GM23338 (cell line): ENCODE data around the gene REPS1.

ENCODE experiments used
- CREB1 ChIP-seq: fragments of 250-450 bp; sonication (Bioruptor Pico); IDR thresholded peaks from 2 replicates; pipeline ENCODE4 v1.5.0; 2020; ENCODE audit warnings: low read depth, mild to moderate bottlenecking, moderate library complexity
- CTCF ChIP-seq, 2 experiments: fragments of 200-600 bp in 1 of 2; sonication (generic) in 1 of 2; conservative IDR thresholded peaks; 2 replicates each; pipeline versions ENCODE4 v1.5.1 to v1.6.1; 2016 to 2017; ENCODE audit warnings: antibody characterized with exemption in 2 of 2, low read depth in 2 of 2, mild to moderate bottlenecking in 2 of 2, moderate library complexity in 1 of 2
- EZH2 ChIP-seq: fragments of 200-600 bp; sonication (generic); IDR thresholded peaks from one replicate; pipeline ENCODE4 v1.8.0; 2017; ENCODE audit warnings: antibody characterized with exemption, mild to moderate bottlenecking, low read depth; ENCODE audit not compliant: unreplicated experiment
- EZH2phosphoT487 ChIP-seq: fragments of 200-600 bp; sonication (generic); IDR thresholded peaks from one replicate; pipeline ENCODE4 v1.8.1; 2018; ENCODE audit warnings: antibody characterized with exemption; ENCODE audit not compliant: unreplicated experiment
- JUNB ChIP-seq: IDR thresholded peaks from one replicate; pipeline ENCODE4 v1.6.1; 2016; ENCODE audit warnings: antibody characterized with exemption; ENCODE audit not compliant: unreplicated experiment
- NANOG ChIP-seq: IDR thresholded peaks from 2 replicates; pipeline ENCODE4 v1.6.1; 2016; ENCODE audit warnings: antibody characterized with exemption, borderline replicate concordance
- POLR2AphosphoS5 ChIP-seq: IDR thresholded peaks from 2 replicates; pipeline ENCODE4 v1.6.1; 2016; ENCODE audit warnings: antibody characterized with exemption, low read depth
- REST ChIP-seq: IDR thresholded peaks from one replicate; pipeline ENCODE4 v1.6.1; 2018; ENCODE audit warnings: antibody characterized with exemption; ENCODE audit not compliant: unreplicated experiment
- STAT1 ChIP-seq: IDR thresholded peaks from one replicate; pipeline ENCODE4 v1.6.1; 2016; ENCODE audit warnings: antibody characterized with exemption; ENCODE audit not compliant: unreplicated experiment
- ZNF114 ChIP-seq: fragments of 250-450 bp; sonication (Bioruptor Pico); IDR thresholded peaks from 2 replicates; pipeline ENCODE4 v1.5.0; 2020; ENCODE audit warnings: mild to moderate bottlenecking, moderate library complexity
- ZNF331 ChIP-seq: fragments of 250-450 bp; sonication (Bioruptor Pico); IDR thresholded peaks from 2 replicates; pipeline ENCODE4 v1.5.0; 2020; ENCODE audit warnings: low read depth, mild to moderate bottlenecking, moderate library complexity
- ZNF462 ChIP-seq: fragments of 250-450 bp; sonication (Bioruptor Pico); IDR thresholded peaks from 2 replicates; pipeline ENCODE4 v1.5.0; 2020; ENCODE audit warnings: mild to moderate bottlenecking, moderate library complexity

DNA sequence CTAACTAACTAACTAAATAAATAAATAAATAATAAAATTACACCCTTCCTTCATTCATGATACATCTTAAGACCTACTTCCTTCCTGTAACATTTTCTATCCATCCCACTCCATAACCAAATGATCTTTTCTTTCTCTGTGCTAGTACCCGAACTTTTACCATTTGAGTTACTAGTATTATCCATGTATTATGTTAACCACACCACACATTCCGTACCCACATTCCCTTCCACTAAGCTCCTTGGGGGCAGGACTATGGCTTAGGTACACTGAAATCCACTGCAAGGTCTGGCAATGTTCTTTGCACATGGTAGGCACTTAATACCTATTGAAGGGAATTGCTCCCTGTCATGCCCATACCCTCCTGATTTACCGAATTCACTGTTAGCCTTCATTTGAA, 24.9 kb downstream of the REPS1 start:
- TF ChIP-seq CTCF (conservative IDR thresholded peaks at IDR 0.05; ENCODE audit: low read depth in 2 of 2): no peak
- TF ChIP-seq POLR2AphosphoS5: no peak
- TF ChIP-seq REST: no peak
- no peak for TF ChIP-seq EZH2phosphoT487
- TF ChIP-seq EZH2: no peak
- no peak for TF ChIP-seq CREB1 (CRISPR knock-in tag)
- no peak for TF ChIP-seq JUNB
- no peak for TF ChIP-seq ZNF331 (CRISPR knock-in tag)
- TF ChIP-seq ZNF114 (CRISPR knock-in tag): no peak
- no peak for TF ChIP-seq STAT1
- no peak for TF ChIP-seq NANOG
- no peak for TF ChIP-seq ZNF462
